NCI-H82 treated with DMSO at 0.1 percent for 48 hours (cell line): ENCODE results near the gene DMRTB1.

Experiments
- DNase-seq: peaks from one replicate; lab custom pipeline; 2025; ENCODE audit not compliant: unreplicated experiment; lab: John Stamatoyannopoulos, UW

DMRTB1 gene

GRCh38 chr1:53507116-53507820, 48.1 kb downstream of the DMRTB1 start:
- DNase-seq: no peak

- DNase-seq: no peak
These were observed 49.1 kb downstream of the DMRTB1 start for GRCh38 chr1:53508056-53508990.

DNA sequence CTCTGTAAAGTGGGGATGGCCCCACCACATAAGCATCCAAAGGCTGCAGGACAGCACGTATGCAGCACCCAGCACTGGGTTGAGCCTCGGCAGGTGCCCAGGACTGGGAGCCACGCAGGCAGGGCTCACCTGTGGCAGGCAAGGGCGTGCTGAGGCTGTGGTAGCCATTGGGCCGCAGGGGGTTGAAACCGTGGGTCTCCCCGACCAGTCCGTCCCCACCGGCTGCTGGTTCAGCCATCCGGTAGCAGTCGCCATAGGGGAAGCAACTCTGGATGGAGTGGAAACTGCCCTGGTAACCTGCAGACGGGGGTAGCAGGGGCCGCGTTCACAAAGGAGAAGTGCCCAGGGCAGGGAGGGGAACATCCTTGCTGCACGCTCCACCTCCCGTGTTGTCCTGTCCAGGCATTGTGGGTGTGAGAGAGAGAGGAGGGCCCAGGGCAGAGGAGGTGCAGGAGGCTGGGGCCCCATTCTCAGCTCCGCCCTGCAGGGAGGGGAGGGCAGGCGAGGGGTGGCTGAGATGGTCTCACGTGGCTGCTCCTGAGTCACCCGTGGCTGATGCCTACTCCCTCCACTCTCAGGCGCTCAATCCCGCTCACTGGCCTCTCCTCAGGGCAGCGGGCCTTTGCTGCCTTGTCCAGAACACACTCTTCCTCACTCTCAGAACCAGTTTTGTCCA, 49.9 kb downstream of the DMRTB1 start:
- no peak for DNase-seq

DNA sequence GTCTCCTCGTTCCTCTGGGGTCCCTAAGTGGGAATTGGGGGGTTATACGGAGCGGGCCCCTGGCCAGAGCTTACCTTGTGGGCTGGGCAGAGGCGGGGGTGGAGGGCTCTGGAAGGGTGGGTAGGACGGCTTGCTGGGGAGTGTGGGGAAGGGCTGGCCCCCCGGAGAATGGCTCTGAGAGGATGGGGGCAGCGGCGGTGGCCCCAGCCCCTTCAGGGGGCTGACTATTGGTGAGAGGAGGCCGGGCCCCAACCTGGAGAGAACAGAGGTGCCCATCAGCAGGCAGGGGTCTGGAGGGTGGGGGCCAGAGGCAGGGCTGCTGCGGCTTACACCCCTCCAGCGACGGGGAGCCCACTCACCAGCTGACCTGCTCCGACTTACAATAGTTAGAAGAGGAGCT, 50.6 kb downstream of the DMRTB1 start:
- DNase-seq: no peak

GRCh38 chr1:53510215-53510614, 51.0 kb downstream of the DMRTB1 start:
- no peak for DNase-seq

GRCh38 chr1:53511323-53511932, 52.2 kb downstream of the DMRTB1 start:
- no peak for DNase-seq

GRCh38 chr1:53511933-53512806, 53.0 kb downstream of the DMRTB1 start:
- DNase-seq: no peak

DNA sequence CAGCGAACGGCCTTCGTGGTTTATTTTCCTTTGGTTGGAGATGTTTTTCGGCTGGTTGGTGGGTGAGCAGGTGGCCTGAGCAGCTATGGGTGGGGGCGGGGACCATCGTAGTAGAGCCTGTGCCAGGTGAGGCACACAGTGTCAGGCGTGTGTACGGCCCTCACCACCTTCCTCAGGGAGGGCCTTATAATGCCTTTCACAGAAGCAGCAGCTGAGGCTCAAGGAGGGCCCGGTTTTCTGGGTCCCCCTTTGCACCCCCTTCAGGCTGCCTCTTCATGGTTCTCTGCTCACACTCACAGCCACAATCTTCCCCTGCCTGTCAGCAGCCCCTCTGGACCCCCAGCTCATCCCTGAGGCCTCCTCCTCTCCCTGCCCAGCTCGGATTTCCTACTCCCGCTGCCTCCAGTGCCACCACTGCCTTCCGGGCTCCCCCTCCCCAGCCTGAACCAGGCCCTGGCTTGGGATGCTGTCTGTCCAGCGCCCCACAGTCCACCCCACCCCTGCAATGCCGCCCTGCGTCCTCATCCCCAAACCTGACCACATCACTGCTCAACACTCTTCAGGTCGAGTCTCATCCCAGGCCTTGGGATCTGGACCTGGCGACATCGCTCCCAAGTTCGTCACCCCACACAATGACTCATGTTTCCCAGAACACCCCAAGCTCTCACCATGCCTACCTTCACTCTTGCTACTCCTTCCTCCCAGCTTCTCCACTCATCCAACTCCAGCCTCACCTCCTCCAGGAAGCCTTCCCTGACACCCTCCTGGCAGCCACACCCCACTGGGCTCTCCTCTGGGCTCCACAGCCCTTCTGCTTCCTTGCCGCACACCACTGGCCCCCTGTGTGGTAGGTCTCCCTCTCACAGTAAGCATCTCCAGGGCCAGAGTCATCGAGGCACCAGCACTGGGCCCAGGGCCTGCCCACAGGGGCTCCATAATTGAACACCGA, 53.9 kb downstream of the DMRTB1 start:
- no peak for DNase-seq

- no peak for DNase-seq
These were observed 54.6 kb downstream of the DMRTB1 start for GRCh38 chr1:53513846-53514245.

DNA sequence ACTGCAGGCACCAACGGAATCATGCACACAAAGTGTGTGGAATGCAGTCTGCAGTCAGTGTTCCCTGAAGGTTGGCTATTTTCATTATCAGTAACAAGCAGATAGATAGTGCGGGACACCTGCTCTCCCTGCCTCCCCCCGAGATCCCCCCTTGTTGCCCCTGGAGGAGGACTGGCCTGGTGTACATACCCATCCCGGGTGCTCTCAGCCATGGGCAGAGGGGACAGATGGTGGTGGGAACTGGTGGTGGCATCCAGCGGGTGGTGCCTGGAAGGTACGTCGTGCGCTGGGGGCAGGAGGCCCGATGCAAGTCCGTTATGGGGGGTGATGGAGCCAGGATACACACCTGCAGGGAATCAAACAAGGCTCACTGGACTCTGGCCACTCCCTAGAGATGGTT, 55.2 kb downstream of the DMRTB1 start:
- no peak for DNase-seq

- DNase-seq: no peak
These were observed 57.0 kb downstream of the DMRTB1 start for GRCh38 chr1:53516181-53516580.
